HepG2 (cell line): ENCODE results near the gene POLE4. TPM values are rescaled to one million over a fixed set of nuclear protein-coding genes. Genes with fewer than 3 reads are reported as not detected.

ENCODE experiments used
- BCLAF1 ChIP-seq: fragments of 450-650 bp; IDR thresholded peaks from 2 replicates; pipeline ENCODE4 v1.6.1; 2017; ENCODE audit warnings: mild to moderate bottlenecking
- CAMTA2 ChIP-seq: sonication (generic); formaldehyde crosslinking; IDR thresholded peaks from 2 replicates; pipeline ENCODE4 v1.4.0; 2020; ENCODE audit warnings: mild to moderate bottlenecking, missing genetic modification reagents, borderline replicate concordance
- DNMT1 ChIP-seq: sonication (generic); formaldehyde crosslinking; IDR thresholded peaks from 2 replicates; pipeline ENCODE4 v1.5.1; 2020; ENCODE audit warnings: mild to moderate bottlenecking, missing genetic modification reagents
- GFI1 ChIP-seq: sonication (generic); formaldehyde crosslinking; IDR thresholded peaks from 2 replicates; pipeline ENCODE4 v1.5.0; 2020; ENCODE audit warnings: missing genetic modification reagents, mild to moderate bottlenecking, borderline replicate concordance
- HINFP ChIP-seq: sonication (generic); formaldehyde crosslinking; IDR thresholded peaks from 2 replicates; pipeline ENCODE4 v1.4.0; 2020; ENCODE audit warnings: low read depth, mild to moderate bottlenecking, missing genetic modification reagents
- HOXD1 ChIP-seq: sonication (generic); formaldehyde crosslinking; IDR thresholded peaks from 2 replicates; pipeline ENCODE4 v1.5.0; 2020; ENCODE audit warnings: missing genetic modification reagents
- MEIS2 ChIP-seq: sonication (generic); formaldehyde crosslinking; IDR thresholded peaks from 2 replicates; pipeline ENCODE4 v1.9.0; 2021; ENCODE audit warnings: mild to moderate bottlenecking, missing genetic modification reagents
- MTF2 ChIP-seq: sonication (generic); formaldehyde crosslinking; IDR thresholded peaks from 2 replicates; pipeline ENCODE4 v1.5.0; 2020; ENCODE audit warnings: missing genetic modification reagents, borderline replicate concordance
- NFRKB ChIP-seq: fragments of 450-650 bp; IDR thresholded peaks from 2 replicates; pipeline ENCODE4 v1.6.1; 2017
- NR1H2 ChIP-seq: sonication (generic); formaldehyde crosslinking; IDR thresholded peaks from 2 replicates; pipeline ENCODE4 v1.8.1; 2022; ENCODE audit warnings: low read depth, missing genetic modification reagents, borderline replicate concordance
- SIX4 ChIP-seq: sonication (generic); formaldehyde crosslinking; IDR thresholded peaks from 2 replicates; pipeline ENCODE4 v1.4.0; 2020; ENCODE audit warnings: missing genetic modification reagents
- SRF ChIP-seq: IDR thresholded peaks from 2 replicates; pipeline ENCODE4 v1.6.1; 2011; ENCODE audit warnings: mild to moderate bottlenecking, low read depth, low read length, moderate library complexity
- TSC22D2 ChIP-seq: sonication (generic); formaldehyde crosslinking; IDR thresholded peaks from 2 replicates; pipeline ENCODE4 v1.5.1; 2020; ENCODE audit warnings: missing genetic modification reagents, mild to moderate bottlenecking, borderline replicate concordance
- XBP1 ChIP-seq: sonication (generic); formaldehyde crosslinking; IDR thresholded peaks from 2 replicates; pipeline ENCODE4 v1.5.0; 2020; ENCODE audit warnings: missing genetic modification reagents
- ZNF234 ChIP-seq: sonication (generic); formaldehyde crosslinking; conservative IDR thresholded peaks from 2 replicates; pipeline ENCODE4 v1.5.1; 2020; ENCODE audit warnings: mild to moderate bottlenecking, missing genetic modification reagents
- ZNF235 ChIP-seq: sonication (generic); formaldehyde crosslinking; IDR thresholded peaks from 2 replicates; pipeline ENCODE4 v1.8.1; 2023; ENCODE audit warnings: mild to moderate bottlenecking, missing genetic modification reagents, borderline replicate concordance
- ZNF3 ChIP-seq: IDR thresholded peaks from 2 replicates; pipeline ENCODE4 v1.7.0; 2017; ENCODE audit warnings: inconsistent platforms
- ZNF496 ChIP-seq: sonication (generic); formaldehyde crosslinking; IDR thresholded peaks from 2 replicates; pipeline ENCODE4 v1.8.1; 2023; ENCODE audit warnings: mild to moderate bottlenecking, moderate library complexity, missing genetic modification reagents; ENCODE audit not compliant: insufficient replicate concordance
- ZNF770 ChIP-seq: sonication (generic); formaldehyde crosslinking; IDR thresholded peaks from 2 replicates; pipeline ENCODE4 v1.5.0; 2020; ENCODE audit warnings: mild to moderate bottlenecking, missing genetic modification reagents
- ZNF782 ChIP-seq: sonication (generic); formaldehyde crosslinking; IDR thresholded peaks from 2 replicates; pipeline ENCODE4 v1.4.0; 2020; ENCODE audit warnings: missing genetic modification reagents, mild to moderate bottlenecking, borderline replicate concordance
- ZNF879 ChIP-seq: sonication (generic); formaldehyde crosslinking; IDR thresholded peaks from 2 replicates; pipeline ENCODE4 v1.8.1; 2023; ENCODE audit warnings: missing genetic modification reagents
- ZUFSP ChIP-seq: sonication (generic); formaldehyde crosslinking; IDR thresholded peaks from 2 replicates; pipeline ENCODE4 v1.9.0; 2021; ENCODE audit warnings: missing genetic modification reagents, mild to moderate bottlenecking, borderline replicate concordance
- polyA plus RNA-seq, 8 experiments: library from polyadenylated mRNA; depleted of rRNA in 3 of 8; stranded (reverse) in 7 of 8; unstranded in 1 of 8; fragments of >200 nt; fragmentation: Illumina TruSeq in 4 of 8; extraction: Trizol in 4 of 8; gene quantifications; 2 replicates each; pipeline versions ENCODE4 v1.2.1 to v1.2.3, GENCODE V29; 2011 to 2016; ENCODE audit warnings: low read depth in 4 of 8, missing spikeins in 1 of 8, mixed read lengths in 1 of 8; ENCODE audit not compliant: insufficient read depth in 1 of 8
- total RNA-seq, 5 experiments: library from RNA; depleted of rRNA; stranded (reverse); fragments of >200 nt; fragmentation: Illumina TruSeq; extraction: Trizol; gene quantifications; 2 replicates each; pipeline ENCODE4 v1.2.3, GENCODE V29; 2016; ENCODE audit warnings: low read depth in 1 of 5

Gene POLE4
- total and polyA plus RNA-seq, 2 of the 13 experiments (the other 11 are each of a cell fraction or from before 2014, with no cell fraction given): 106 to 116 TPM

DNA sequence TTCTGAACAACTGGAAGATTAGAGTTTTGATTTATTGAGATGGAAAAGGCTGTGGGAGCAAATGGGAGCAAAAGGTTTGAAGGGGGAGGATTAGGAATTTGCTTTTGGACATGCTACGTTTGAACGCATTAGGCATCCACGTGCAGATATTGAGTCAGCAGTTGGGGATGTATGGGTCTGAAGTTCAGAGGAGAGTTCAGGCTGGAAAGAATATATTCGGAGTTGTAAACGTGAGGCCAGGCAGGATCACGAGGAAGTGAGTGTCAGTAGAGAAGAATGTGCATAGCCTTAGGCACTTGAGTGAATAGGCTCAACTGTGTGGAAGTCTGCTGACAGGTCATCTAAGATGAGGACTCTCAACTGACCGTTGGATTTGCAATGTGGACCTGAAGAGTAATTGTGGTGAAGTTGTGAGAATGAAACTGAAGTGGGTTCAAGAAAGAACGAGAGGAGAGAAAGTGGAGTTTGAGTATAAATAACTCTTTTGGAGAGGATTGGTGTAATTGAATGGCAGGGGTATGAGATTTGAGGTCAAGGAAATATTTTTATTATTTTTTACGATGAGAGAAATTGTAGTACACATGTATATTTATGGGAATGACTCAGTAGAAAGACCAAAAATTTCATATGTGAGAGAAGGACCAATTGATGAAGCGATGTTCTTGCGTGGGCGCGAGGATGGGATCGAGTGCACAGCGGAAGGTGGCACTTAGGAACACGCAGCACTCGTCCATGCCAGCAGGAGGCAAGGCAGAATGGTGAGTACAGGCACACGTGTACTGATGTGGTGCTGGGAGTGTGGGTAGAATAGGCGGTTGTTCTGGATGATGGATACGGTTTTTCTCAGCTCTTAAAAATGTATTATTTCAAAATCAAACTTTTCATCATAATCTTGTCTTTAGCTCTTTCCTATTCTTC lies 40.5 kb upstream of the POLE4 start (continued):
- TF ChIP-seq ZNF770 (CRISPR knock-in tag) (no peak), BCLAF1 (no peak), ZNF3 (CRISPR knock-in tag) (no peak), SIX4 (no peak), ZNF234 (CRISPR knock-in tag) (no peak), MTF2 (no peak), GFI1 (CRISPR knock-in tag) (no peak), HOXD1 (CRISPR knock-in tag) (0 out of 2 replicates have a peak, but pooled peaks have one; percentile 56), HINFP (CRISPR knock-in tag) (no peak), XBP1 (CRISPR knock-in tag) (no peak), CAMTA2 (CRISPR knock-in tag) (no peak), ZNF235 (no peak), SRF (no peak), NFRKB (no peak), ZUFSP (CRISPR knock-in tag) (no peak), ZNF782 (CRISPR knock-in tag) (no peak), TSC22D2 (CRISPR knock-in tag) (no peak), ZNF879 (no peak), DNMT1 (no peak), NR1H2 (CRISPR knock-in tag) (no peak), ZNF496 (CRISPR knock-in tag) (no peak), MEIS2 (peak; percentile 87; the same call in 1 of the 2 replicates)
